D721Med (cell line): ENCODE measurements around the gene FOSL1.

Experiments used
- DNase-seq: peaks from one replicate; pipeline ENCODE4 v3.0.0; 2011; ENCODE audit warnings: low spot score; ENCODE audit not compliant: insufficient read length
- FAIRE-seq: peaks from 2 replicates; lab custom pipeline; 2011; peaks lifted over from hg19 to GRCh38; lab: Jason Lieb, UNC
- CTCF ChIP-seq: IDR thresholded peaks from 2 replicates; pipeline ENCODE4 v1.5.1; 2012; ENCODE audit warnings: mild to moderate bottlenecking, control low read depth; ENCODE audit not compliant: insufficient read depth; ENCODE audit errors: missing control alignments

FOSL1 gene

DNA sequence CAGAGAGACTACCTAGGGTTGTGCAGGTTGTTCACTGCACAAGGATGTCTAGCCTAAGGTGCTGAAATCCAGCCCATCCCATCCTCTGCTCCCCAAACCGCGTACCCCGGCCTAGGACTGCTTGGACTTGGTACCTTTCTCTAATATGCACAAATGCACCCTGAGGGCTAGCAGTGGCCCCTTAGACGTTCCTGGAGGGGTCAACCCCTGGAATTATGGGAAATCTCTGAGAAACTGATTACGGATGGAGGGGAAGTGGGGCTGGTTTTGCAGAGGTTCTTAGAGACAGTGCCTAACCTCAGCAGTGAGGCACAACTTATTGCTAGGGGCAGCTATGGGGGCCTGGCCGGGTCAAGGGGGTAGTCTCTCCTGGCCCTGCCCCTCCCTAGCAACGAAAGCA lies 16.2 kb upstream of the FOSL1 start:
- FAIRE-seq (no peak), DNase-seq (no peak)
- TF ChIP-seq CTCF = no peak

GRCh38 chr11:65915821-65916251 lies 15.6 kb upstream of the FOSL1 start:
- TF ChIP-seq CTCF = no peak
- FAIRE-seq (no peak), DNase-seq (no peak)

DNA sequence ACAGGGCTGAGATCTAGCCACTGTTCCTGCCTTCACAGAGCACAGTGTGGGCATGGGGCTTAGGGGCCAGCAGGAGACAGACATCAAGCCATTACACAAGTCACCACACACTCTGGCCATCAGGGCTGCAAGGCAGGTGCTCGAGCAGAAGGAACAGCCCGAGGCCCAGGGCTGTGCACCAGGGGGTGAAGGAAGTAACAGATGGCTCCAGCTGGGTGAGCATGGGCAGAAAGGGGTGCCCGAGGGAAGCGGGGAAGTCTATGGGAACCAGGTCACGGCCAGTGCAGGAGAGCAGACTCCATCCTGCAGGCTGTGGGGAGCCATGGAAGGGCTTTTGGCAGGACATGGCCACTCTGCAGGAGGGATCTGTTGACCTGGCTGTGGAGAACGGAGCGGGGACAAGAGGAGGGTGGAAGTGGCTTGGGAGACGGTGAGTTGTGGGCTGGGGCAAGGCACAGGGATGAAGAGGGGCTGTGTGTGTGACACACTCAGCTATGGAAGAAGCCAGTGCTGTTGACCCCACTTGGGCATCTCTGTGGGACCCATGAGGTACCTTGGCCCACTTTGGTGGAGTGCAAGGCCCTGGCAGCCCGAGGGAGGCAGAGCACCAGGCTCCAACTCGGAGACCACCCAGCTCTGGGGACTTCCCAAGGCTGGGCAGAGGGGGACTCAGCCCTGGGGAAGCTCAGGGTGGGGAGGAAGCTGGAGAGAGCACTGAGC lies 15.1 kb upstream of the FOSL1 start:
- DNase-seq (no peak), FAIRE-seq (no peak)
- TF ChIP-seq CTCF = no peak

GRCh38 chr11:65912845-65913244 lies 12.7 kb upstream of the FOSL1 start:
- FAIRE-seq (no peak), DNase-seq (no peak)
- TF ChIP-seq CTCF = no peak

GRCh38 chr11:65911682-65912568 lies 11.7 kb upstream of the FOSL1 start:
- TF ChIP-seq CTCF = peak; percentile 17
- DNase-seq = peak; percentile 65
- no peak for FAIRE-seq

- FAIRE-seq (no peak), DNase-seq (no peak)
- no peak for TF ChIP-seq CTCF
These were observed 7.7 kb upstream of the FOSL1 start for GRCh38 chr11:65907878-65908277.
